PFSK-1 (cell line): ENCODE data around the gene ADGRE3. TPM values are rescaled to one million over a fixed set of nuclear protein-coding genes. Genes with fewer than 3 reads are reported as not detected.

ENCODE experiments used
- FOXP2 ChIP-seq: optimal IDR thresholded peaks from 2 replicates; pipeline ENCODE3; 2011; ENCODE audit warnings: borderline replicate concordance, control low read depth, inconsistent platforms; ENCODE audit not compliant: insufficient read depth; ENCODE audit errors: extremely low read length, extremely low read depth
- POLR2AphosphoS5 ChIP-seq: IDR thresholded peaks from 2 replicates; pipeline ENCODE4 v1.6.1; 2012; ENCODE audit warnings: low read depth, mild to moderate bottlenecking, control low read depth, low read length, moderate library complexity
- REST ChIP-seq, 2 experiments: IDR thresholded peaks; 2 replicates each; pipeline versions ENCODE4 v1.6.1 to v1.8.0; 2011 to 2012; ENCODE audit warnings: low read depth in 2 of 2, low read length in 2 of 2, control low read depth in 1 of 2, inconsistent platforms in 1 of 2, mild to moderate bottlenecking in 1 of 2, moderate library complexity in 1 of 2; ENCODE audit not compliant: insufficient read depth in 1 of 2
- SIN3A ChIP-seq: IDR thresholded peaks from 2 replicates; pipeline ENCODE4 v1.6.1; 2012; ENCODE audit warnings: mild to moderate bottlenecking, low read length, moderate library complexity, borderline replicate concordance; ENCODE audit not compliant: insufficient read depth
- TAF1 ChIP-seq: IDR thresholded peaks from 2 replicates; pipeline ENCODE4 v1.6.1; 2012; ENCODE audit warnings: low read length, control low read depth, borderline replicate concordance; ENCODE audit not compliant: insufficient read depth
- polyA plus RNA-seq: library from polyadenylated mRNA; unstranded; fragments of >200 nt; gene quantifications from one replicate; pipeline ENCODE4 v1.2.1, GENCODE V29; 2012; ENCODE audit warnings: low read depth, missing spikeins; ENCODE audit not compliant: insufficient read length

Gene ADGRE3
- polyA plus RNA-seq, result not detected

- no peak for TF ChIP-seq POLR2AphosphoS5
- TF ChIP-seq REST (IDR thresholded peaks at IDR 0.05; ENCODE audit: insufficient read depth in 1 of 2, low read depth in 2 of 2, low read length in 2 of 2), result no peak
- no peak for TF ChIP-seq FOXP2
- no peak for TF ChIP-seq TAF1
- no peak for TF ChIP-seq SIN3A
Measured at GRCh38 chr19:14674764-14675163, at the start of gene ADGRE3. TSS of gene ADGRE3 (minus strand) at chr19:14674844. CDS start at chr19:14674770, 74 bp downstream.

GRCh38 chr19:14722127-14722526 is 47.5 kb upstream of the ADGRE3 start:
- TF ChIP-seq REST (IDR thresholded peaks at IDR 0.05; ENCODE audit: insufficient read depth in 1 of 2, low read depth in 2 of 2, low read length in 2 of 2) (no peak), SIN3A (no peak), FOXP2 (no peak), TAF1 (no peak), POLR2AphosphoS5 (no peak)

- TF ChIP-seq FOXP2 (no peak), SIN3A (no peak), TAF1 (no peak), REST (IDR thresholded peaks at IDR 0.05; ENCODE audit: insufficient read depth in 1 of 2, low read depth in 2 of 2, low read length in 2 of 2) (no peak), POLR2AphosphoS5 (no peak)
Measured at GRCh38 chr19:14719162-14719561, 44.5 kb upstream of the ADGRE3 start.

- TF ChIP-seq TAF1, result no peak
- TF ChIP-seq SIN3A, result no peak
- TF ChIP-seq FOXP2, result no peak
Measured at GRCh38 chr19:14718522-14719116, 44.0 kb upstream of the ADGRE3 start.

- TF ChIP-seq REST (IDR thresholded peaks at IDR 0.05; ENCODE audit: insufficient read depth in 1 of 2, low read depth in 2 of 2, low read length in 2 of 2) (no peak), FOXP2 (no peak), POLR2AphosphoS5 (no peak), TAF1 (no peak), SIN3A (no peak)
Measured at GRCh38 chr19:14715841-14716240, 41.2 kb upstream of the ADGRE3 start.
